Activated T-helper 1 cell treated with anti-CD3 and anti-CD28 coated beads, Interleukin-12 subunit alpha, Interleukin-12 subunit beta, Interleukin-2, Interleukin-4 antibody, amounts not matched to agents 30 ng/mL and 10 ng/mL and 1 ng/mL, durations not matched to agents 14 hours and 24 hours and 36 hours (primary cell): ENCODE data around the gene FAM25G. TPM values are rescaled to one million over a fixed set of nuclear protein-coding genes. Genes with fewer than 3 reads are reported as not detected.

ENCODE experiments used
- DNase-seq: peaks from one replicate; pipeline ENCODE4 v3.0.0; 2021; ENCODE audit warnings: low spot score
- H3K27ac Mint-ChIP-seq: one replicate; pipeline ENCODE4 v1.8.0; 2021; ENCODE audit warnings: mild to moderate bottlenecking, mixed read lengths
- H3K27me3 Mint-ChIP-seq: one replicate; pipeline ENCODE4 v1.8.0; 2022; ENCODE audit warnings: mild to moderate bottlenecking, moderate library complexity, mixed read lengths; ENCODE audit not compliant: insufficient read depth
- H3K36me3 Mint-ChIP-seq: one replicate; pipeline ENCODE4 v1.8.0; 2021; ENCODE audit warnings: low read depth, mixed read lengths
- H3K4me1 Mint-ChIP-seq: one replicate; pipeline ENCODE4 v1.8.0; 2021; ENCODE audit warnings: low read depth, mixed read lengths
- H3K4me3 Mint-ChIP-seq: one replicate; pipeline ENCODE4 v1.8.0; 2021; ENCODE audit warnings: mild to moderate bottlenecking, moderate library complexity, mixed read lengths
- H3K9me3 Mint-ChIP-seq: one replicate; pipeline ENCODE4 v1.8.0; 2021; ENCODE audit warnings: mixed read lengths
- intact Hi-C: fragments of 100-400 bp; cut with micrococcal nuclease; formaldehyde crosslinking; loops from one replicate; pipeline ENCODE4 v1.15.1; 2024
- total RNA-seq: library from RNA; stranded (reverse); gene quantifications from 2 replicates; pipeline ENCODE4 v1.2.3, GENCODE V29; 2022

The FAM25G gene
- total RNA-seq, 1 donor from 2014 or later = not detected

- no peak for DNase-seq
- Mint-ChIP-seq H3K9me3 (peaks cover 7% of the 10 kb centered on the region), H3K4me1 (no peaks in the 10 kb centered on the region), H3K27ac (no peak overlapping the region), H3K27me3 (peaks cover 8% of the 10 kb centered on the region), H3K4me3 (no peak overlapping the region), H3K36me3 (no peaks in the 10 kb centered on the region)
- intact Hi-C loops = no loop called here
Observed at GRCh38 chr10:47450442-47450841, 41.1 kb downstream of the FAM25G start.

DNA sequence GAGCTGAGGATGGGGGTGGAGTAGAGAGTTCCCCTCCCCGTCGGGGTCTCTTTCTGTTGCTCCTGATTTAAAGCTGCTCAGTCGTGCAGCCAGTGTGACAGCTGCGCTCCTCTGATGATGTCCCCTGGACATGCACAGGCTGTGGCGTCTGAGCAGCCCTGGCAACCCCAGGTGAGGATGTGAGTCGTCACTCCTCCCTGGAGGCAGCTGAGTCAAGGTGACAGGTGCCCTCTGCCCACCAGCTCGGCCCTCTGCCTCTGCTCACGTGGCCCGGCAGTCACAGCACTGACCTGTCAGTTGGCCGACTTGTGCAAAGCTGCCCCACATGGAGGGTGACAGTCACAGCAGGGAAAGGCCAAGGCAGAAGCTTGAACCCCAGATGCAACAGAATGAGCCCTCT, 41.5 kb downstream of the FAM25G start:
- intact Hi-C loops = no loop called here
- no peak for DNase-seq
- Mint-ChIP-seq H3K4me3 (no peak overlapping the region), H3K4me1 (no peaks in the 10 kb centered on the region), H3K27ac (no peak overlapping the region), H3K9me3 (peaks cover 11% of the 10 kb centered on the region), H3K27me3 (peaks cover 8% of the 10 kb centered on the region), H3K36me3 (peaks cover 2% of the 10 kb centered on the region)

GRCh38 chr10:47449102-47449978, 42.2 kb downstream of the FAM25G start:
- no peak overlapping the region for H3K4me3 Mint-ChIP-seq
- peaks cover 2% of the 10 kb centered on the region for H3K36me3 Mint-ChIP-seq
- no peak overlapping the region for H3K27ac Mint-ChIP-seq
- H3K27me3 Mint-ChIP-seq = peaks cover 5% of the 10 kb centered on the region
- no peaks in the 10 kb centered on the region for H3K4me1 Mint-ChIP-seq
- intact Hi-C loops = no loop called here
- peaks cover 11% of the 10 kb centered on the region for H3K9me3 Mint-ChIP-seq
- no peak for DNase-seq

- Mint-ChIP-seq H3K27me3 (no peaks in the 10 kb centered on the region), H3K36me3 (peaks cover 2% of the 10 kb centered on the region), H3K27ac (no peak overlapping the region), H3K4me1 (no peaks in the 10 kb centered on the region), H3K9me3 (peaks cover 11% of the 10 kb centered on the region), H3K4me3 (no peak overlapping the region)
- intact Hi-C loops = no loop called here
- DNase-seq = no peak
Observed at GRCh38 chr10:47447705-47448104, 43.8 kb downstream of the FAM25G start.

GRCh38 chr10:47447209-47447608, 44.3 kb downstream of the FAM25G start:
- no peak overlapping the region for H3K4me3 Mint-ChIP-seq
- H3K9me3 Mint-ChIP-seq = peaks cover 11% of the 10 kb centered on the region
- no peak overlapping the region for H3K27ac Mint-ChIP-seq
- H3K4me1 Mint-ChIP-seq = no peaks in the 10 kb centered on the region
- intact Hi-C loops = no loop called here
- H3K27me3 Mint-ChIP-seq = no peaks in the 10 kb centered on the region
- DNase-seq = no peak
- H3K36me3 Mint-ChIP-seq = peaks cover 2% of the 10 kb centered on the region

DNA sequence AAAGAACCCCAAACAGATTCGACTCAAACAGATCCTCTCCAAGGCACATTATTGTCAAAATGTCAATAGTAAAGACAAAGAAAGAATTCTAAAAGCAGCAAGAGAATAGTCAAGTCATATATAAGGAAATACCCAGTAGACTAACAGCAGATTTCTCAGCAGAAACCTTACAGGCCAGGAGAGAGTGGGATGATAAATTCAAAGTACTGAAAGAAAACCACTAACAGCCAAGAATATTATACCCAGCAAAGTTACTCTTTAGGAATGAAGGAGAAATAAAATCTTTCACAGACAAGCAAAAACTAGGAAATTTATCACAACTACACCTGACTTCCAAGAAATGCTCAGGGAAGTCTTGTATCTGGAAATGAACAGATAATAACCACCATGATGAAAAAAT, 45.8 kb downstream of the FAM25G start:
- no peak for DNase-seq
- no peaks in the 10 kb centered on the region for H3K4me1 Mint-ChIP-seq
- H3K36me3 Mint-ChIP-seq = peaks cover 2% of the 10 kb centered on the region
- H3K27ac Mint-ChIP-seq = no peak overlapping the region
- H3K9me3 Mint-ChIP-seq = peaks cover 11% of the 10 kb centered on the region
- intact Hi-C loops = no loop called here
- peaks cover 2% of the 10 kb centered on the region for H3K27me3 Mint-ChIP-seq
- H3K4me3 Mint-ChIP-seq = no peak overlapping the region

GRCh38 chr10:47444047-47444446, 47.5 kb downstream of the FAM25G start:
- peaks cover 11% of the 10 kb centered on the region for H3K9me3 Mint-ChIP-seq
- no peaks in the 10 kb centered on the region for H3K4me1 Mint-ChIP-seq
- H3K36me3 Mint-ChIP-seq = peaks cover 2% of the 10 kb centered on the region
- intact Hi-C loops = no loop called here
- peaks cover 2% of the 10 kb centered on the region for H3K27me3 Mint-ChIP-seq
- no peak overlapping the region for H3K27ac Mint-ChIP-seq
- H3K4me3 Mint-ChIP-seq = no peak overlapping the region
- DNase-seq = no peak

DNA sequence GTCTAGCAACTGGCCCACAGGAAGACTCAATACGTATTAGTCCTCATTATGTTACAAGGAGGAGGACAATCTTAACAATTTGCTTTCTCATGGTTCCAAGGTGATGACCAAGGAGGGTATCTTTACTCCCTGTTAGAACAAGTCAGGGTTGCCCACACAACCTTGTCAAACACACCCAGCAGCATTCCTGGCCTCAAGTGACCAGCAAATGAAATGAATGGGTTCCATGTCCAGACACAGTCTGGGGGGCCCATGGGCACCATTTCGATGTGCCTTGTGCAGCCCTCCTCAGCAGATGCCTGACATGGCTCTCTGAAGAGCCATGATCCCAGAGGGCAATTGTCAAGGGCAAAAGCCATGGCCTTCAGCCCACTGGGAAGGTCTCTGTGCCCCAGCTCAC, 48.4 kb downstream of the FAM25G start:
- Mint-ChIP-seq H3K4me1 (no peaks in the 10 kb centered on the region), H3K4me3 (no peak overlapping the region), H3K27ac (no peak overlapping the region), H3K9me3 (peaks cover 11% of the 10 kb centered on the region), H3K27me3 (peaks cover 6% of the 10 kb centered on the region), H3K36me3 (peaks cover 2% of the 10 kb centered on the region)
- intact Hi-C loops = no loop called here
- DNase-seq = no peak

DNA sequence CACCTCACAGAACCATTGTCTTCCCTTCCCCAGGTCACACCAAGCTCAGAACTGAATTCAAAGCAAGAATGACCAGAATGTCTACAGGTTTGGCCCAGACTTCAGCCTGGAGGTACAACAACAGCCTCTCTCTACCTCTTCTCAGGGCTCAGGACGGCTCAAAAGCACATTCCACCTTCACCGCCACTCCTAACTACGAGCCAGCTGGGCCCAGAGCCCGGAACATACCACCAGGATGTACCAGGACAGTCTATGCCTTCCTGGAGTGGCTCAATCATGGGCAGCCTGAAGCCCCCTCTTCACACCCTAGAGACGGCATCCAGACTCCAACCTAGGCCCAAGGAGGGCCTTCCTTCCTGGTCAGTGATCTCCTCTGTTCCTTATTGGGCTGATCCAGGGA, 49.1 kb downstream of the FAM25G start:
- no peak for DNase-seq
- intact Hi-C loops = no loop called here
- H3K4me1 Mint-ChIP-seq = no peaks in the 10 kb centered on the region
- H3K27ac Mint-ChIP-seq = no peak overlapping the region
- H3K27me3 Mint-ChIP-seq = peaks cover 8% of the 10 kb centered on the region
- H3K36me3 Mint-ChIP-seq = peaks cover 2% of the 10 kb centered on the region
- H3K4me3 Mint-ChIP-seq = no peak overlapping the region
- peaks cover 11% of the 10 kb centered on the region for H3K9me3 Mint-ChIP-seq

DNA sequence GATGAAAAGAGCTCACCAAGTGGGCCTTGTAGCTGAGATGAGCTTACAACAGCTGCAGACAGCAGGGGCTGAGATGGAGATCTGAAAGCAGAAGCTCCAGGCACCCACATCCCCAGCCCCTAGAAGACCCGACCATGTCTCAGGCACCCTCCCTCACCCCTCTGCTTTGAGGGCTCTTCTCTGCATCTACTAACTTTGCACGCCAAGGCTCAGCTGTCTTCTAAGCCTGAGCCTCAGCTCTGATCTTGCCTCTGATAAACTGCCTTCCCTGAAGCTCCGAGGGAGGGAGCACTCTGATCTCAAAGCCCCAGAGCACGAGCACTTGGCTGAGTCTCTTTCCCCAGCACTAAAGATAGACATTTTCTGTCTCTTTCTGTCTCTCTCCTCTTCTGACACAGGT, 49.6 kb downstream of the FAM25G start:
- Mint-ChIP-seq H3K9me3 (peaks cover 11% of the 10 kb centered on the region), H3K36me3 (peaks cover 2% of the 10 kb centered on the region)

GRCh38 chr10:47440207-47440606, 51.3 kb downstream of the FAM25G start:
- Mint-ChIP-seq H3K4me3 (no peak overlapping the region), H3K27me3 (peaks cover 13% of the 10 kb centered on the region), H3K27ac (no peak overlapping the region), H3K36me3 (no peaks in the 10 kb centered on the region), H3K9me3 (peaks cover 2% of the 10 kb centered on the region), H3K4me1 (no peaks in the 10 kb centered on the region)
- intact Hi-C loops = no loop called here
- no peak for DNase-seq

More for the DNA sequence above, 49.6 kb downstream of the FAM25G start:
- intact Hi-C loops = no loop called here
- no peak for DNase-seq
- no peak overlapping the region for H3K4me3 Mint-ChIP-seq
- H3K27me3 Mint-ChIP-seq = peaks cover 9% of the 10 kb centered on the region
- H3K4me1 Mint-ChIP-seq = no peaks in the 10 kb centered on the region
- no peak overlapping the region for H3K27ac Mint-ChIP-seq

GRCh38 chr10:47438857-47439474, 52.5 kb downstream of the FAM25G start:
- no peak for DNase-seq
- H3K4me3 Mint-ChIP-seq = no peak overlapping the region
- no peak overlapping the region for H3K27ac Mint-ChIP-seq
- peaks cover 17% of the 10 kb centered on the region for H3K27me3 Mint-ChIP-seq
- H3K36me3 Mint-ChIP-seq = no peaks in the 10 kb centered on the region
- H3K4me1 Mint-ChIP-seq = no peaks in the 10 kb centered on the region
- intact Hi-C loops = no loop called here
- no peaks in the 10 kb centered on the region for H3K9me3 Mint-ChIP-seq
